GM21737 (cell line): ENCODE measurements around the gene MINDY3.
"Not testable (repeated sequence)": the region's sequence is repeated elsewhere in the genome, so short reads cannot be mapped to it uniquely, and the experiment has no call there.

Experiments used
- ATAC-seq: cut with Tn5 transposase; IDR thresholded peaks from one replicate; pipeline ENCODE4 v1.9.1; 2021; ENCODE audit warnings: mild to moderate bottlenecking, moderate library complexity; ENCODE audit not compliant: unreplicated experiment

Gene MINDY3

DNA sequence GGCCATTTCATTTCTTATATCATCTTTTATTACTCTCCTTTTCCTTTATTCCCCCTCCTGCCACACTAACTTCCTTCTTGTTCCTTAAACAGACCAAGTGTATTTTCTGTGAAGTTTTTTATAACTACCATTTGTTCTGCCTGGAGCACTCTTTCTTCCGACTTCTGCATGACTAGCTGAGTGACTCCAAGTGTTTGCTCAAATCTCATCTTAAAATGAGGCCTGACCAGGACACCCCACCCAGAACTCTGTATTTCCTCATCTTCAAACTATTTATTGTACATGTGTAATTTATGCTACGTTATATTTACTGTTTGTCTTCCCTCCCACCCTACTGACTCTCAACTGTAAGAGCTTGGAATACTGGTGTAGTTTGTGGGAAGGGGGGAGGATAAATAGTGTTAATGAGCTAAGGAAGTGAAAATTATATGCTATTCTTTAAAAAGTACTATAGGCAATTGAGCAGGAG, 3.2 kb downstream of the MINDY3 start:
- ATAC-seq, result no peak

DNA sequence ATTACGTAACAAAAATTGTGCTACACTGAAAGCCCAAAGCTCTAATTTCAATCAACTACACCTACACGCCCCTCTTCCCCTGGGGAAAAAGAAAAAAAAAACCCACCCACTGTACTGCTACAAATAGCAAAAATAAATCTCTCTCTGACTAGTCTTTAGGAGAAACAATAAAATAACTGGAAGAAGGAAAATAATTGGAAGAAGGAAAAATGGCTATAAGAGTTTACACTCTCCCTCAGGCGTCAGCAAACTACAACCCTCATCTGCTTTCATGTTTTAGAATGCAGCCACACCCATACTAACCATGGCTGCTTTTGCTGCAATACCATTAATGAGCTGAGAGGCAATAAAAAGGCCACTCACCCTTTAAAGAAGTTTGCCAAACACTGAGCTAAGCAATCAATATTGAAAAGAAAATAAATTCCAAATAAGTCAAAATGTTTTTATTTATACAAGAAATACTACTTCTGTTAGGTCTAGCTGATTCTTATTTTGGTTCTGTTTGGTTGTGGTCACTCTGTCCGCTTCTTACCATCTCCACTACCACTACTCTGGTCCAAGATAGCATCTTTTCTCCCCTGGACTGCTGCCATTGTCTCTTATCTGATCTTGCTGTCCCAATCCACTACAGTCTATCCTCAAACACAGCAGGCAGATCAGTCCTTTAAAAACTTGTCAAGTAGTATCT, 3.8 kb downstream of the MINDY3 start:
- no peak for ATAC-seq

DNA sequence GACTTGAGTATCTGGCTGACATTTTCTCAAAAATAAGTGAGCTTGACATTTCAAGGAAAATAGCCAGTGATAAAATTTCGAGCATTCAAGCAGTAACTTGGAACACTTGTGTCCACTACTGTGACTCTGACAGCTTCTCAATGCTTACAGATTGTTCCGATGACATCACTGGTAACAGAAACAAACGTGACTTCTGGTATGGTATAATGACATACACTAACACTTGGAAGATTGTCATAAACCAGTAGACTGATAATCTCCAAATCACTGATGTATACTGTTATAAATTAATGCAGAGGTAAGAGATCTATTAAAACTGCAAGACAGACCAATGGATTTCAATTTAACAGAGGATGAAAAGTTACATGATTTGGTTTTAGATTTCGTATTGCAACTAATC, 6.5 kb downstream of the MINDY3 start:
- ATAC-seq, result no peak

DNA sequence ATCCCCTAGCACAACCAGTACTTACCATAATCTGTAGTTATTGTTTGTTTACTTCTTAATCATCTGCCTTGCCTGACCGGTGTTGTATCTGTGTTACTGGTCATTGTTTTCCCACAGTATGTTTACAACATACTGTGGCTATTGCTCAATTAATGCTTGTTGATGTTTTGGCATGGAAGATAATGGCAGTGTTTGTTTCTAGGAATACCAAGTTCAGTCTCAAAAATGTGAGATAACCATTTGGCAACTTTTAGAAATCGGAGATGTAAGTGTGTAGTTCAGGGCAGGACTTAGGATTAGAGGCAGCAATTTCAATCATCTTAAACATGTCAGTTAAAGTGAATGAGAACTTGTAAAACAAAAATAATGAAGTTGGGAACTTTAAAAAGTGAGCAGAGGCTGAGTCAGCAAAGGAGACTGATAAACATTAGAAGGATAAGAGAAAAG, 8.2 kb downstream of the MINDY3 start:
- no peak for ATAC-seq

GRCh38 chr10:15850337-15850978, 9.8 kb downstream of the MINDY3 start:
- ATAC-seq, result not testable (repeated sequence)

- no peak for ATAC-seq
Observed at GRCh38 chr10:15849316-15849715, 11.0 kb downstream of the MINDY3 start.

GRCh38 chr10:15847481-15847880, 12.8 kb downstream of the MINDY3 start:
- no peak for ATAC-seq

- ATAC-seq, result no peak
Observed at GRCh38 chr10:15844517-15844916, 15.8 kb downstream of the MINDY3 start.

DNA sequence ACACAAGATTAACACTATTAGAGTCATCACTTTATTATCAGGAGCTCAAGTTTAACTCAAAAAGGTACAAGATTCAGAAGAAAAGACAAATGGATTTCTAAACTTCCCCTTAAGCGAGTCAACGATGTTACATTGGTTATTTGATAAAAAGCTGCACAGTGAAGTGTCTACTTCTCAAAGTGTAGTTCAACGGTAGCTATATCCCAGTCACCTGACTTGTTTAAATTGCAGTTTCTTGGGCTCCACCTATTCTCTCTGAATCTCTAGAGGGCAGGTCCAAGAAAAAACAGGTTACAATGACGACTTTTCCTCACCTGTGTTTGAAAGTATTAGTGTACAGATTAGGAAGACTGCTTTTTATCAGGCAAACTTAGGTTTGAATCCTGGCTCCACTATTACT, 16.6 kb downstream of the MINDY3 start:
- ATAC-seq, result no peak

GRCh38 chr10:15842556-15843169, 17.6 kb downstream of the MINDY3 start:
- ATAC-seq, result no peak

GRCh38 chr10:15841696-15842095, 18.6 kb downstream of the MINDY3 start:
- ATAC-seq, result no peak

DNA sequence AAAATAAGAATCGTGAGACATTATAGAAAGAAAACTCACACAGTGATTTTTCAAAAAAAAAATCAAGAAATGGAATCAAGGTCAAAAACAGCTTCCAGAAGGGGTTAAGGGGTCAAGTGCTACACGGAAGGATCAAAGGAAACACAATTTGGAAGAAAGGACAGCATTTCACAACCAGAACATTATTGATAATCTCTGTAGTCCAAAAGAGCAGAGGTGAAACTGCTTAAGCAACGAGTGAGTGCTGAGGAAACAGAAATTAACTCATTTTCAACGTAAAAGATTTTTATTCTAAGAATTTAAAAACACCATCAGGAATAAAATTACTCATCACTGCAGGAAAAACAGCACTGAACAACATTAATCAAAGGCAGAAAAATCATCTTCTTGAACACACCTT, 23.5 kb downstream of the MINDY3 start:
- no peak for ATAC-seq

- ATAC-seq, result no peak
Observed at GRCh38 chr10:15829495-15829894, 30.8 kb downstream of the MINDY3 start.

GRCh38 chr10:15824498-15824897, 35.8 kb downstream of the MINDY3 start:
- no peak for ATAC-seq

DNA sequence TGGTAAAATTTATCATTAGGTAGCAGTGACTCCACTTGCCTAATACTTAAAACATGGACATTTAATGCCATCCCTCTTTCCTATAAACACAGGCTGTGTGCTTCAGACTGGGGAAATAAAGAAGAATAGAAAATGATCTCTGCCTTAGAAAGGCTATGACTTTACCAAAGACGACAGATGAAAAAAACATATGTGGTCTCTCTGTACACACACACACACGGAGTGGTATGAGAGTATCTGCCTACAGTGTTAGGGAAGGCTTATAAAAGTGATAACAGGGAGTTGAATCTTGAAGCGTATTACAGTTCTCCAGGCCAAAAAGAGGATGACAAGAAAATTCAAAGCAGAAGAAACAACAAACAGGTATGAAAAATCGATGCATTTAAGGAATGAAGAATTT, 38.2 kb downstream of the MINDY3 start:
- no peak for ATAC-seq

- no peak for ATAC-seq
Observed at GRCh38 chr10:15821046-15821683, 39.1 kb downstream of the MINDY3 start.

GRCh38 chr10:15817409-15818046, 42.8 kb downstream of the MINDY3 start:
- ATAC-seq, result no peak

GRCh38 chr10:15815242-15815885, 44.9 kb downstream of the MINDY3 start:
- ATAC-seq, result no peak

DNA sequence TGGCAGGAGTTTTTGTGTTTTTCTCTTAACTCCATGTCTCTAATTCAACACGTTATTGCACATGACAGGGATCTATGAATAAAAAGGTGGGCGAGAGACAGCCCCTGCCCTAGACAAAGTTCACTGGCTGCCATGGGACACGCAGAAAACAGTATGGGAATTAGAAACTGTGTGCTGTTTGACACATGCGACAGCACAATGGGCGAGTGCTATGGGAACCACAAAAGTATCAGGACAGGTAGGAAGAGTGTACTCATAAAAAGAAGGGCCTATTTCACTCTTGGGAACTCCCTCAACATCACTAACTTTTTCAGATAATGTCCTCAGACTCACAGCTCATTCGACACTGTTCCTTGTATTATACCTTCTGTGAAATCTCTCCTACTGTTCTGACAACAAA, 45.7 kb downstream of the MINDY3 start:
- no peak for ATAC-seq

DNA sequence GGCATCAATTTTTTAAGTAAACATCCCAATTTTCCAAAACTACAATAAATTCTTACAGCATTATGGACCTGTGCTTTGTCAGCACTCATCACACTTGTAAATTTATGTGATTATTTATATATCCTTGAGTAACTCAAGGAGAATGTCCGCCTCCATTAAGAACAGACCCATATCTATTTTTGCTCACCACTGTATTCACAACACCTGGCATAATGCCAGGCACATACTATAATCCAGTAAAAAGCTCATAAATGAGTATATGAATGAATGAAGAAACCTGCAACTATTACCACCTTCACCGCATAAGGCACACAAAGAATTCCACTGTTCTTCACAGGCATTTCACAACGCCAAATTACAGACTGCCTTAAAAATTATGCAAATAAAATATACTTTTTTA, 46.9 kb downstream of the MINDY3 start:
- ATAC-seq, result no peak

DNA sequence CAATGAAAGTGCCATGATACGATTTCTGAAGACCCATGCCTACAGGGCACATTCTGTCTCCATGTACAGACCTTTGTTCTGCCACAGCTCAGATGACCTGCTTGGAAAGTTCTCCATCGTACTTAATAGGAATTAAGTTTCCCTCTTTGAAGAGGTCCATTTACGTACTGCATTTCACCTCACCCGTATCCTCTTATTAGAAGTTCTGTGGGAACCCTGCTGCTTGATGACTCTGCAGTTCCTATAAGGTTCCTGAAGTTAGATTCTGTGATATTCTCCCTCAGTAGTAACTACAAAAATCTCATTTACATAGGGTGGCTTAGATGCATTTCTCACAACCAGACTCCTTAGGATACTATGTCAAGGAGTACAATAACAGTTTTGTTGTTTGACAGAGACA, 50.9 kb downstream of the MINDY3 start:
- ATAC-seq, result no peak
